Ramos (cell line): ENCODE results near the gene WNK1.
"Not testable (repeated sequence)": the region's sequence is repeated elsewhere in the genome, so short reads cannot be mapped to it uniquely, and the experiment has no call there.

Experiments
- in situ Hi-C: fragments of 300-500 bp; cut with MboI; formaldehyde crosslinking; loops from one replicate; pipeline ENCODE4 v1.14.3; 2022; ENCODE audit warnings: low sequenced_read_pairs; ENCODE audit not compliant: unreplicated experiment

Gene WNK1

GRCh38 chr12:739349-739748 is 13.0 kb upstream of the WNK1 start:
- in situ Hi-C loops, result no loop called here

- in situ Hi-C loops, result no loop called here
These were observed 11.5 kb upstream of the WNK1 start for GRCh38 chr12:740921-741320.

- in situ Hi-C loops, result no loop called here
These were observed 2.6 kb upstream of the WNK1 start for GRCh38 chr12:749751-750270.

- in situ Hi-C loops, result no loop called here
These were observed 1.8 kb upstream of the WNK1 start for GRCh38 chr12:750366-751191.

GRCh38 chr12:751192-751998 is 984 bp upstream of the WNK1 start:
- in situ Hi-C loops, result no loop called here

GRCh38 chr12:752695-753610 is 574 bp downstream of the WNK1 start:
- in situ Hi-C loops, result no loop called here

GRCh38 chr12:753611-754472 is 1.5 kb downstream of the WNK1 start:
- in situ Hi-C loops, result no loop called here

- in situ Hi-C loops, result no loop called here
These were observed 2.1 kb downstream of the WNK1 start for GRCh38 chr12:754473-754820.

GRCh38 chr12:754851-755562 is 2.6 kb downstream of the WNK1 start:
- in situ Hi-C loops, result no loop called here

GRCh38 chr12:759628-760027 is 7.2 kb downstream of the WNK1 start:
- in situ Hi-C loops, result no loop called here

- in situ Hi-C loops, result no loop called here
These were observed 8.9 kb downstream of the WNK1 start for GRCh38 chr12:761256-761655.

- in situ Hi-C loops, result no loop called here
These were observed 13.5 kb downstream of the WNK1 start for GRCh38 chr12:765840-766239.

GRCh38 chr12:768434-768833 is 16.1 kb downstream of the WNK1 start:
- in situ Hi-C loops, result no loop called here

GRCh38 chr12:770479-770878 is 18.1 kb downstream of the WNK1 start:
- in situ Hi-C loops, result no loop called here

- in situ Hi-C loops, result no loop called here
These were observed 19.8 kb downstream of the WNK1 start for GRCh38 chr12:772056-772697.

- in situ Hi-C loops, result no loop called here
These were observed 21.8 kb downstream of the WNK1 start for GRCh38 chr12:774051-774614.

GRCh38 chr12:775973-776771 is 23.8 kb downstream of the WNK1 start:
- in situ Hi-C loops, result not testable (repeated sequence)
